Astrocyte of the cerebellum (primary cell): ENCODE results near the gene RCSD1.

Experiments used
- DNase-seq: peaks from one replicate; pipeline ENCODE4 v3.0.0-alpha.2; 2011; ENCODE audit warnings: low read depth
- H3K4me3 ChIP-seq: 2 replicates; pipeline ENCODE4 v1.5.1; 2011; ENCODE audit warnings: mild to moderate bottlenecking, low read depth, low read length, moderate library complexity
- CTCF ChIP-seq: IDR thresholded peaks from 2 replicates; pipeline ENCODE4 v1.5.1; 2012; ENCODE audit warnings: low read length, low read depth, moderate library complexity, mild to moderate bottlenecking; ENCODE audit errors: missing control alignments
- in situ Hi-C: cut with HindIII; loops from 2 replicates; pipeline ENCODE4 v1.10.0; 2017; ENCODE audit warnings: low sequenced_read_pairs

Gene RCSD1

GRCh38 chr1:167744901-167745300, 114.9 kb downstream of the RCSD1 start:
- in situ Hi-C loops: no loop called here
- no peak overlapping the region for H3K4me3 ChIP-seq
- TF ChIP-seq CTCF: no peak
- DNase-seq: no peak

DNA sequence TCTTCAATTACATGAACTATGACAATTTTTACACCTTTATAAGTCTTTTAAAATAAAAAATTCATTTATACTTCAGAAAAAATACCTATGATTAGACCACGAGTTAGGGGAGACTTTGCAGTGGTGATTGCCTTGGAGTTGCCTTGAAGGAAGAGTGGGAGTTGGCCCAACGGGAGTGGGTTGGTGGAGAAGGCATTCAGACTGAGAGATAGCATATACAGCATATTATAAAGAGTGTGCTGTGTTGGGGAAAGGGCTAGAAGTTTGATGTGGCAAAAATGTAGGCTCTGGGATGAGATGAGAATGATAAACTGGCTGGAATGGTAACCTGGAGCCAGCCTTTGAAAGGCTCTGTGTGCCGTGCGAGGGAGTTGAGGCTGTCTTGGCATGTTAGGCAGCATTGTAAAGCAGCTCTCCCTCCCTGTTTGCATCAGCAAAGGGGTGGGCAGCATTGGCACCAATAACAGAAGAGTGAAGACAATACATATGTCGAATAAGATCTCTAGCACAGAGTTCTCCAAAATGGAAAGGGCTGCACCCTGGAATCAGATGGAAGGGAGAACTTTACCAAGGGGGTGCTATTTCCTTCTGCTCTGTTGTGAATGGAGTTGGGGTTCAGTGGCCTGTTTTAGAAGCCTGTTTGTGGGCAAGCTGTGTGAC, 116.1 kb downstream of the RCSD1 start:
- no peak for DNase-seq
- no peak overlapping the region for H3K4me3 ChIP-seq
- no peak for TF ChIP-seq CTCF
- in situ Hi-C loops: no loop called here

DNA sequence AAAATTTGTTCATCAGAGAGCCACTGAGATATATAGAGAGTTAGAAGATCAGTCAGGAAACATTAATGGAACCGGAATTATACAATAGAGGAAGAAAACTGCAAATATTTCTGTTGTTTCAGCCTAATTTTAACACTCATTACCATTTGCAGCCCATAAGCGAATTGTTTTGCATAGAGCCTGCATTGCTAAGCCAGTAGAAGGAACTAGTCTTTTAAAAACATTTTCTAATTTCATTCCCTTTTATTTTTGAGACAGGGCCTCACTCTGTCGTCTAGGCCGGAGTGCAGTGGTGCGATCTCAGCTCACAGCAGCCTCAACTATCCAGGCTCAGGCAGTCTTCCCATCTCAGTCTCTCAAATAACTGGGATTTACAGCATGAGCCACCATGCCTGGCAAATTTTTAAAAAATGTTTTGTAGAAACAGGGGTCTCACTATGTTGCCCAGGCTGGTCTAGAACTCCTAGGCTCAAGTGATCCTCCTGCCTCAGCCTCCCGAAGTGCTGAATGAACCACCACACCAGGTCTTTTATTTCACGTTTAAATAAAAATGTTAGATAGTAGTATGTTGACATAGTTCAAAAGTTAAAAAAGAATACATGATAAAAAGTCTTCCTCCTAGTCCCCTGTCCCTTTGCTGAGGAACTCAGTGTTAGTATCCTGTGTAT, 117.1 kb downstream of the RCSD1 start:
- TF ChIP-seq CTCF: no peak
- H3K4me3 ChIP-seq: no peak overlapping the region
- in situ Hi-C loops: no loop called here
- DNase-seq: no peak

- in situ Hi-C loops: no loop called here
Observed at GRCh38 chr1:167747988-167748387, 118.0 kb downstream of the RCSD1 start.

DNA sequence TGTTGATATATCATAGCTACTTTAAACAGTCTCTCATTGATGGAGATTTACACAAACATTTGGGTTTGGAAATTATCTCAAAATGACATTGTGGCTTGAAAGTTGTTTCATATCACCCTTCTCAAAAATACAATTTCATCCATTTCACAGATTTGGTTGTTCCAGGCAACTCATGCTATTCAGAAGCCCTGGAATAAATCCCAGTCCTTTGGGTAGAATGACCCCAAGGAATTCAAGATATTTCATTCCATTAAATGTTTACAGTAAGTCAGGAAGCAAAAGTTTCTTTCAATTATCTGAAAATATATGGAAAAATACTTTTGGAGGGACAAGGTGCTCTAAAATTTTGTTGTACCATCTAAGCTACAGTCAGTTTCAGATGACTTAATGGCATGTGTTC, 118.9 kb downstream of the RCSD1 start:
- no peak overlapping the region for H3K4me3 ChIP-seq
- in situ Hi-C loops: no loop called here
- peak; percentile 50 for DNase-seq
- TF ChIP-seq CTCF: no peak

More at GRCh38 chr1:167747988-167748387, 118.0 kb downstream of the RCSD1 start:
- H3K4me3 ChIP-seq: no peak overlapping the region
- no peak for DNase-seq
- TF ChIP-seq CTCF: no peak

DNA sequence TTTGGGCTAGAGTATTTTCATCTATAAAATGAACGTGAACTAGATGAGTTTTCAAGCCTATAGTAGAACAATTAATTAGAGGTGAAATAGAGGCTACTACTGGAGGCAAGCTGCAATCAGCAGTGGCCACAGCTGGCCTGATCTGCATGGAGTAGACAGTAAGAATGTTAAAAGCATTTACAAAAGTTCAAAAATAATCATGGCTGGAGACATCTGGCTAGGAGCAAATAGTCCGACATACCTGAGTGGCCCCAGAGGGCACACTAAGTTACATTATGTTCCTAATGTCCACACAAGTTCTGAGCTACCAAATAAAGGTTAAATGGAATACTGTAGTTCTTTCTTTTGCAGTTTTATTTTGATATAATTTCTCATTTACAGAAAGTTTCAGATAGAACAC, 119.7 kb downstream of the RCSD1 start:
- DNase-seq: no peak
- no peak overlapping the region for H3K4me3 ChIP-seq
- no peak for TF ChIP-seq CTCF
- in situ Hi-C loops: no loop called here
